Measurements from ENCODE around the gene SEMA6B. TPM values are rescaled to one million over a fixed set of nuclear protein-coding genes. Genes with fewer than 3 reads are reported as not detected.

SEMA6B gene
- polyA plus RNA-seq, 1 experiment: 0.66 TPM

DNA sequence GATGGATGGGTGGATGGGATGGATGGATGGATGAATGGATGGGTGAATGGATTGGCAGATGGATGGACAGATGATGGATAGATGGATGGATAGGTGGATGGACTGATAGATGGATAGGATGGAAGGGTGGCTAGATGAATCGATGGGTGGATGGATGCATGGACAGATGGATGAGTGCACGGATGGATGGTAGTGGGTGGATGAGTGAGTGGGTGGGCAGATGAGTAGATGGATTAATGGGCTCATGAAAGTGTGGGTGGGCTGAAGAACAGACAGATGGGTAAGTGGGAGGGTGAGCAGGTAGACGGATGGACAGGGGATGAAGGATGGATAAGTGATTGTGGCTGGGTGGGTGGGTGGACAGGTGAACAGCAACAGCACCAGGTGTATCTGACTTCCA is 5.7 kb downstream of the SEMA6B start:
- CTCF ChIA-PET: no interaction called here
- TF ChIP-seq, protein P1, sequence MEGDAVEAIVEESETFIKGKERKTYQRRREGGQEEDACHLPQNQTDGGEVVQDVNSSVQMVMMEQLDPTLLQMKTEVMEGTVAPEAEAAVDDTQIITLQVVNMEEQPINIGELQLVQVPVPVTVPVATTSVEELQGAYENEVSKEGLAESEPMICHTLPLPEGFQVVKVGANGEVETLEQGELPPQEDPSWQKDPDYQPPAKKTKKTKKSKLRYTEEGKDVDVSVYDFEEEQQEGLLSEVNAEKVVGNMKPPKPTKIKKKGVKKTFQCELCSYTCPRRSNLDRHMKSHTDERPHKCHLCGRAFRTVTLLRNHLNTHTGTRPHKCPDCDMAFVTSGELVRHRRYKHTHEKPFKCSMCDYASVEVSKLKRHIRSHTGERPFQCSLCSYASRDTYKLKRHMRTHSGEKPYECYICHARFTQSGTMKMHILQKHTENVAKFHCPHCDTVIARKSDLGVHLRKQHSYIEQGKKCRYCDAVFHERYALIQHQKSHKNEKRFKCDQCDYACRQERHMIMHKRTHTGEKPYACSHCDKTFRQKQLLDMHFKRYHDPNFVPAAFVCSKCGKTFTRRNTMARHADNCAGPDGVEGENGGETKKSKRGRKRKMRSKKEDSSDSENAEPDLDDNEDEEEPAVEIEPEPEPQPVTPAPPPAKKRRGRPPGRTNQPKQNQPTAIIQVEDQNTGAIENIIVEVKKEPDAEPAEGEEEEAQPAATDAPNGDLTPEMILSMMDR (IDR thresholded peaks at IDR 0.05; ENCODE audit: low read depth, low read length): no peak
- Histone ChIP-seq H3K27me3 (ENCODE audit: control insufficient read depth, insufficient read depth, low read length) (no peaks in the 10 kb centered on the region), H3K4me3 (ENCODE audit: low read depth, low read length) (no peak overlapping the region), H3K27ac (ENCODE audit: low read depth, low read length) (no peak overlapping the region), H3K9me3 (ENCODE audit: control insufficient read depth, insufficient read depth, low read length) (peaks cover 7% of the 10 kb centered on the region; the same call in 1 of the 2 replicates)
- no peak for DNase-seq (ENCODE audit: low read depth, low spot score)
- POLR2A ChIA-PET: no interaction called here

DNA sequence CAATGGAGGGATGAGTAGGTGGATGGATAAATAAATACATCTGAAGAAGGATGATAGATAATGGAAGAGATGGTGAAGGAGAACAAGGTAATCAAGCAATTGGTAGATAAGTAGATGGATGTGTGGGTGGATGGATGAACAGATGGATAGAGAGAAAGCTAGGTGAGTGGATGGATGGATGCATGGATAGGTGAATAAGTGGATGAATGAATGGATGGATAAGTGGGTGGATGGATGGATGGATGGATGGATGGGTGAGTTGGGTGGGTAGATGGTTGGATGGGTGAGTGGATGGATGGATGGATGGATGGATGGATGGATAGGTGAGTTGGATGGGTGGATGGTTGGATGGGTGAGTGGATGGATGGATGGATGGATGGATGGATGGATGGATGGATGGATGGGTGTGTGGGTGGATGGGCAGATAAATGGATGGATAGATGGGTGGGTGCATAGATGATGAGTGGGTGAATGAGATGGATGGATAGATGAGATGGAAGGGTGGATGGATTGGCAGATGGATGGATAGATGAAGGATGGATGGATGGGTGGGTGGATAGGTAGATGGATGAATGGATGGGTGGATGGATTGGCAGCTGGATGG is 6.3 kb downstream of the SEMA6B start:
- Histone ChIP-seq H3K9me3 (ENCODE audit: control insufficient read depth, insufficient read depth, low read length) (peaks cover 7% of the 10 kb centered on the region; the same call in 1 of the 2 replicates), H3K4me3 (ENCODE audit: low read depth, low read length) (no peak overlapping the region), H3K27ac (ENCODE audit: low read depth, low read length) (no peak overlapping the region), H3K27me3 (ENCODE audit: control insufficient read depth, insufficient read depth, low read length) (no peaks in the 10 kb centered on the region)
- ChIA-PET POLR2A (no interaction called here), CTCF (interaction anchor here (0.6 kb wide), 1 partner anchor 152 kb away, joined by 4 read pairs; no protein-coding TSS in a partner anchor)
- DNase-seq (ENCODE audit: low read depth, low spot score): no peak
- TF ChIP-seq, protein P1 (IDR thresholded peaks at IDR 0.05; ENCODE audit: low read depth, low read length): no peak

DNA sequence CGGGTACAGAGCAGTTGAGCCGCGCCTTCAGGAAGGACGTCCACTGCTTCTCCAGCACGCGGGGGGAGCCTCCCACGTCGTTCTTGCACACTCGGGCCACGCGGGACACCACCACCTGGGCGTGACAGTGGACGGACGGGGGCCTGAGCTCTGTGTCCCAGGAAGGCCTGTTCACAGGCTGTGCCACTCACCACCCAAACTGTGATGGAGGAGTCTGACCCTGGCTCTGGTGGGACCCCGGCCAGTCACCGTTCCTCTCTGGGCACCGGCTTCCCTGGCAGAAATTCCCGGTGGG is 7.0 kb downstream of the SEMA6B start:
- ChIA-PET CTCF (no interaction called here), POLR2A (no interaction called here)
- Histone ChIP-seq H3K4me3 (ENCODE audit: low read depth, low read length) (no peak overlapping the region), H3K27me3 (ENCODE audit: control insufficient read depth, insufficient read depth, low read length) (no peaks in the 10 kb centered on the region), H3K9me3 (ENCODE audit: control insufficient read depth, insufficient read depth, low read length) (peaks cover 7% of the 10 kb centered on the region; the same call in 1 of the 2 replicates), H3K27ac (ENCODE audit: low read depth, low read length) (no peak overlapping the region)
- no peak for DNase-seq (ENCODE audit: low read depth, low spot score)
- TF ChIP-seq, protein P1 (IDR thresholded peaks at IDR 0.05; ENCODE audit: low read depth, low read length): no peak

DNA sequence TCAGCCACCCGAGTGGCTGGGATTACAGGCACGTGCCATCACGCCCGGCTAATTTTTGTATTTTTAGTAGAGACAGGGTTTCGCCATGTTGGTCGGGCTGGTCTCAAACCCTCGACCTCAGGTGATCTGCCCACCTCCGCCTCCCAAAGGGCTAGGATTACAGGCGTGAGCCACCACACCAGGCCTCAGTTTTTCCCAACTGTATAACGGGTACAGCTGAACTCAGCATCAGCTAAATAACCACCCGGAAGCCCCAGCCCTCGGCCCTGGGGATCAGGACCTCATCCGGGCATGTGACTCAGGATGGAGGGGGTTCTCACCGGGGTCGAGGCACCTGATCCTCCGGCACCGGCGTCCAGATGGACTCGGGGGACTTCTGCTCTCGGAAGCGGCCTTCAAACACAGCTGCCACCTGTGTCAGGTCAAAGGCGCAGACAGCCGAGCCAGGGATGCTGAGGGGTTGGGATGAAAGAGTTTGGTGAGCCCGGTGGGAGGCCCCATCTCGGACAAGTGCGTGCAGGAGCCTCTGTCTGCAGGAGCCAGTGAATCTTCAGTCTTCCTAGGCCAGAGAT is 8.9 kb downstream of the SEMA6B start:
- Histone ChIP-seq H3K4me3 (ENCODE audit: low read depth, low read length) (no peak overlapping the region), H3K27ac (ENCODE audit: low read depth, low read length) (no peak overlapping the region), H3K9me3 (ENCODE audit: control insufficient read depth, insufficient read depth, low read length) (peaks cover 3% of the 10 kb centered on the region; the same call in 1 of the 2 replicates), H3K27me3 (ENCODE audit: control insufficient read depth, insufficient read depth, low read length) (no peaks in the 10 kb centered on the region)
- TF ChIP-seq, protein P1 (IDR thresholded peaks at IDR 0.05; ENCODE audit: low read depth, low read length): no peak
- no peak for DNase-seq (ENCODE audit: low read depth, low spot score)
- ChIA-PET POLR2A (no interaction called here), CTCF (no interaction called here)

DNA sequence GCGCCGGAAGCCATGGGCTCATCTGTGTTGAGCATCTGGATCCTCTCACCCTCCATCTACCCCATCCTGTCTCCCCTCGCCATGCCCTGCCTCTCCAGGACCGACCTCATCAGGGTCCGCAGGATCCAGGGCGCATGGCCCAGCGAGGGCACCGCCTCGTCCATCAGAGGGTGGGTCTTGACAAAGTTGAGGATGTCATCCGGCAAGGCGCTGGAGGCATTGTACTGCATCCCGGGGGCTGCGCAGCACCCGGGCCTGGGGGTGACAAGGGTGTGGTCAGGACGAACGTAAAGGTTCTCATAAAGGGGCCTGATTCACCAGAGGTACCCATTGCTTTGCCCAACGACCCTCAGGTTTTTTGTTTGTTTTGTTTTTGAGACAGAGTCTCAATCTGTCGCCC is 9.5 kb downstream of the SEMA6B start:
- DNase-seq (ENCODE audit: low read depth, low spot score): no peak
- CTCF ChIA-PET: no interaction called here
- Histone ChIP-seq H3K27ac (ENCODE audit: low read depth, low read length) (no peak overlapping the region), H3K27me3 (ENCODE audit: control insufficient read depth, insufficient read depth, low read length) (no peaks in the 10 kb centered on the region), H3K9me3 (ENCODE audit: control insufficient read depth, insufficient read depth, low read length) (peaks cover 3% of the 10 kb centered on the region; the same call in 1 of the 2 replicates), H3K4me3 (ENCODE audit: low read depth, low read length) (no peak overlapping the region)
- POLR2A ChIA-PET: no interaction called here
- TF ChIP-seq, protein P1 (IDR thresholded peaks at IDR 0.05; ENCODE audit: low read depth, low read length): no peak

Measured in AG04450 (cell line).